ENCODE results near the gene POMT1.
"Not testable (repeated sequence)": the region's sequence is repeated elsewhere in the genome, so short reads cannot be mapped to it uniquely, and the experiment has no call there.

The POMT1 gene

DNA sequence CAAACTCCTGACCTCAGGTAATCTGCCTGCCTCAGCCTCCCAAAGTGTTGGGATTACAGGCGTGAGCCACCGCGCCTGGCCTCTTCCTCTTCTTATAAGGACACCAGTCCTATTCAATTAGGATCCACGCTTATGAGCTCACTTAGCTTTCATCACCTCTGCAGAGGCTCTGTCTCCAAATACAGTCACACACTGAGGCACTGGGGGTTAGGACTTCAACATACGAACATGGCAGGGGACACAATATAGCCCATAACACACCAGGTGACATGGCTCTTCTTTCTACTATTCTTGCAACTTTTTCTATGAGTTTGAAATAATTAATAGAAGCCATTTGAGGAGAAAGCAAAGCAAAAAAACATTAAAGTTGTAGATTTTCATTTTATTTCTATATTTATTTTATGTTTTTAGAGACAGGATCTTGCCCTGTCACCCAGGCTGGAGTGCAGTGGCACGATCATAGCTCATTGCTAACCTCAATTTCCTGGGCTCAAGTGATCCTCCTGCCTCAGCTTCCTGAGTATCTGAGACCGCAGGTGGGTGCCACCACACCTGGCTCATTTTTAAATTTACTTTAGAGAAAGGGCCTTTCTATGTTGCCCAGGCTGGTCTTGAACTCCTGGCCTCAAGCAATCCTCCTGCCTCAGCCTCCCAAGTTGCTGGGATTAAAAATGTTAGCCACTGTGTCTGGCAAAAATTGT is 36.7 kb downstream of the POMT1 start:
- Histone ChIP-seq H3K27me3 (ENCODE audit: control insufficient read depth, insufficient read depth, low read length) (peaks cover under 1% of the 10 kb centered on the region), H3K27ac (ENCODE audit: low read depth, low read length) (no peak overlapping the region), H3K9ac (ENCODE audit: low read length) (no peak overlapping the region), H3K4me3 (ENCODE audit: low read length) (no peak overlapping the region), H3K4me1 (ENCODE audit: control insufficient read depth, insufficient read depth, low read length) (no peaks in the 10 kb centered on the region), H3K36me3 (ENCODE audit: control insufficient read depth, insufficient read depth, low read length) (no peaks in the 10 kb centered on the region)

DNA sequence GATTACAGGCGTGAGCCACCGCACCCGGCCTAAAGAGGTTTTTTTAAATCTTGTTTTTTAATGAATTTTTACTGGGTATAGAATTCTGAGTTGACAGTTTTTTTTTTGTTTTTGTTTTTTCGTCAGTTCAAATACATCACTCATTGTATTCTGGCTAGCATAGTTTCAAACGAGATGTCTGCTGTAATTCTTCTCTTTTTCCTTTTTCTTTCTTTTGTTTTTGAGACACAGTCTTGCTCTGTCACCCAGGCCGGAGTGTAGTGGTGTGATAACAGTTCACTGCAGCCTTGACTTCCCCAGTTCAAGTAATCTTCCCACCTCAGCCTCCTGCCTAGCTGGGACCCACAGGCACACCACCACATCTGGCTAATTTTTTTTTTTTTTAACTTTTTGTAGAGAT is 40.4 kb downstream of the POMT1 start:
- peaks cover 7% of the 10 kb centered on the region for H3K27me3 ChIP-seq (ENCODE audit: control insufficient read depth, insufficient read depth, low read length)
- no peaks in the 10 kb centered on the region for H3K4me1 ChIP-seq (ENCODE audit: control insufficient read depth, insufficient read depth, low read length)
- no peak overlapping the region for H3K4me3 ChIP-seq (ENCODE audit: low read length)
- no peak overlapping the region for H3K9ac ChIP-seq (ENCODE audit: low read length)
- H3K36me3 ChIP-seq (ENCODE audit: control insufficient read depth, insufficient read depth, low read length) = no peaks in the 10 kb centered on the region
- H3K27ac ChIP-seq (ENCODE audit: low read depth, low read length) = no peak overlapping the region

DNA sequence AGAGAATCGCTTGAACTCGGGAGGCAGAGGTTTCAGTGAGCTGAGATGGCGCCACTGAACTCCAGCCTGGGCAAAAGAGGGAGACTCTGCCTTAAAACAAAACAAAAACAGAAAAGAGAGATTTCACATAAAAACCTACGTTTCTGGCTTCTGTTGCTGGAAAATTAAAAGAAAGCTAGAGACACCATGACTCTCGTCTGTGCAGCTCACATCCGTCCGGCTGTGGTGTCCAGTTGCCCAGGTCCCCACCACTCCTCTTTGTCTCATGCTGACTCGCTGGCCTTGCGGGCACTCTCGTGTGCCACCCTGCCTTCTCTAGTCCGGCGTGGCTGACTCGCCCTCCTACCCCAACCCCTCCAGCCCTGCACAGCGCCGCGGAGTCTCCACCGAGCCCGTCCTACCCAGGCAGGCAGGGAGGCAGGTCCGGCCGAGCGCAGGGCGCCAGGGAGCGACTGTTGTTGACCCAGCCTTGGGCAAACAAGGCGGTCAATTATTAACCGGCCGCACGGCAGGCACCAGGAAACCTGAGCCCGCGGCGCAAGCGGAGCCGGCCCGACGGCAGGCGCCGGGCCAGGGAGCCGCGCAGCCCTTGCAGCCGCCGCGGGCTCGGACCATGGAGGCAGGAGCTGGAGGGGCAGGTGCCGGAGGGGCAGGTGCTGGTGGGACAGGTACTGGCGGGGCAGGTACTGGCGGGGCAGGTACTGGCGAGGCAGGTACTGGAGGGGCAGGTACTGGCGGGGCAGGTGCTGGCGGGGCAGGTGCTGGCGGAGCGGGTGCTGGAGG is 42.5 kb downstream of the POMT1 start, which contains the start of gene PRRT1B:
PRRT1B (plus strand) TSS at position 521 of the 783 bp plus-strand sequence; CDS start at position 614, 93 bp downstream.
- Histone ChIP-seq H3K27me3 (ENCODE audit: control insufficient read depth, insufficient read depth, low read length) (peaks cover 7% of the 10 kb centered on the region), H3K4me3 (ENCODE audit: low read length) (peak within 1 kb of the TSS; percentile 37), H3K27ac (ENCODE audit: low read depth, low read length) (no peak within 1 kb of the TSS)

DNA sequence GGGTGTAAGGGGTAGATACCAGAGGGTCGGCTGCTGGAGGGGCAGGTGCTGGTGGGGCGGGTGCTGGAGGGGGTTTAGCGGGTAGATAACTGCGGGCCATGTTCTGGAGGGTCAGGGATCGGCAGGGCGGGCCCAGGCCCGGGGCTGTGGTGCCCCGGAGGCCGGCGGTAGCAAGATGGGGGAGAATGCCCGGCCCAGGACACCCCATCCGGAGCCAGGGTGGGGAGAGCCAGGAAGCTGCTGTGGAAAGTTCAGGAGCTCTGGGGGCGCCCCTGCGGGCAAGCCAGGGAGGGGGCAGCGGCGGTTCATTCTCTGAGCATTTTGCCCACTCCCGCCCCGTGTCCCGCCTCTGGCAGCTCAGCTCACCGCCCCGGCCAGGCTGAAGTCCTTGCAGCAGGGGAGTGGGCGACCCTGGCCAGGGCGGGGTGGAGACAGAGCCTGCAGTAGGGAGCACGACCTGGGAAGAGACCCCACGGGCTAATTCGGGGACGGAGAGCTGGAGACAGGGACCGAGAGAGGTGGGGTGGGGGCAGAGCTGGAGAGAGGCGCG is 43.1 kb downstream of the POMT1 start:
- no peaks in the 10 kb centered on the region for H3K4me1 ChIP-seq (ENCODE audit: control insufficient read depth, insufficient read depth, low read length)
- no peak overlapping the region for H3K27ac ChIP-seq (ENCODE audit: low read depth, low read length)
- peak overlapping the region; percentile 37 for H3K4me3 ChIP-seq (ENCODE audit: low read length)
- peaks cover 7% of the 10 kb centered on the region for H3K27me3 ChIP-seq (ENCODE audit: control insufficient read depth, insufficient read depth, low read length)
- no peaks in the 10 kb centered on the region for H3K36me3 ChIP-seq (ENCODE audit: control insufficient read depth, insufficient read depth, low read length)
- no peak overlapping the region for H3K9ac ChIP-seq (ENCODE audit: low read length)

More for the DNA sequence above, 42.5 kb downstream of the POMT1 start, which contains the start of gene PRRT1B:
- Histone ChIP-seq H3K9ac (ENCODE audit: low read length) (no peak within 1 kb of the TSS), H3K4me1 (ENCODE audit: control insufficient read depth, insufficient read depth, low read length) (no peaks in the 10 kb centered on the region), H3K36me3 (ENCODE audit: control insufficient read depth, insufficient read depth, low read length) (no peaks in the 10 kb centered on the region)

DNA sequence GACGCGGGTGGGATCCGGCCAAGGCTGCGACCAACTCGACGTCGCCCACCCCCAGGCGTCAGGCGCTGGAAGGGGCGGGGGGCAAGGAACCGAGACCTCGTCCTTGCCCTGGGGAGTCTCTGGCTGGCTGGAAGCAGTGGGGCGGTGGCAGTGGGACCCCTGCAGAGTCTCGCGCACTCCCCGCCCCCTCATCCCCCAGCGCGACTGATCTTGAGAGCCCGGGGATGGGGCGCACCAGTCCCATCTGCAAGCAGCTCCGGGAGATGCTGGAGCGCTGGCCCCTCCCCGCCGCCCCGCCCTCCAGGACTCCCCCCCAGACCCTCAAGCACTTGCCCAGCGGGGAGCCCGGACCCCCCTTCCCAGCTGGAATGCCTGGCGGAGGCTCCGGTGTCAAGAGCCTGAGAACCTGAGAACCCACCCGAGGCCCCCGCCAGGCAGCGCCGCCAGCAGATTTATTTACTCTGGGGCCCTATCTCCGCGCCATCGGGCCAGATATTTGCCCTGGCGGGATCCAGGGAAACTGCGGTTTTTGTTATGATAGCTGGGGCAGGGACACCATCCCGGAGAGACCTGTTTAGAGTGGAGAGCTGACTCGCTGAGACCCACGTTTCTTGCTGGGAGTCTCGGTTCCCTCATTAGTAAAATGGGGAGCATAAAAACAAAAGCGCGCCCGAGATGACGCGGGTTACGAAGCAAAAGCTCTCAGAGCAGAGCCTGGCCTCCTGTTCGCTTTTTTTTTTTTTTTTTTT is 43.8 kb downstream of the POMT1 start:
- no peak overlapping the region for H3K27ac ChIP-seq (ENCODE audit: low read depth, low read length)
- H3K36me3 ChIP-seq (ENCODE audit: control insufficient read depth, insufficient read depth, low read length) = no peaks in the 10 kb centered on the region
- peaks cover 7% of the 10 kb centered on the region for H3K27me3 ChIP-seq (ENCODE audit: control insufficient read depth, insufficient read depth, low read length)
- H3K9ac ChIP-seq (ENCODE audit: low read length) = no peak overlapping the region
- H3K4me3 ChIP-seq (ENCODE audit: low read length) = peak overlapping the region; percentile 44
- no peaks in the 10 kb centered on the region for H3K4me1 ChIP-seq (ENCODE audit: control insufficient read depth, insufficient read depth, low read length)

DNA sequence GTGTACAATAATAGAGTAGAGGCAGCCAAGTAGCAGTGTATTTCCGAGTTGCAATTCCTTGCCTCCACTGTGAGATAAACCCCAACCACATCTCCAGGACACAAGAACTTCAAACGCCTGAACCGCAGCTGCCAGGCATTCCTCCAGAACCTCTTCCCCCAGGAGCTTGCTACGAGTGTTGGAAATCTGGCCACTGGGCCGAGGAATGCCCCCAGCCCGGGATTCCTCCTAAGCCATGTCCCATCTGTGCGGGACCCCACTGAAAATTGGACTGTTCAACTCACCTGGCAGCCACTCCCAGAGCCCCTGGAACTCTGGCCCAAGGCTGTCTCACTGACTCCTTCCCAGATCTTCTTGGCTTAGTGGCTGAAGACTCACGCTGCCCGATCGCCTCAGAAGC is 46.5 kb downstream of the POMT1 start:
- H3K4me3 ChIP-seq (ENCODE audit: low read length); H3K36me3 ChIP-seq (ENCODE audit: control insufficient read depth, insufficient read depth, low read length); H3K27ac ChIP-seq (ENCODE audit: low read depth, low read length); H3K4me1 ChIP-seq (ENCODE audit: control insufficient read depth, insufficient read depth, low read length); H3K27me3 ChIP-seq (ENCODE audit: control insufficient read depth, insufficient read depth, low read length); H3K9ac ChIP-seq (ENCODE audit: low read length): not testable (repeated sequence)

DNA sequence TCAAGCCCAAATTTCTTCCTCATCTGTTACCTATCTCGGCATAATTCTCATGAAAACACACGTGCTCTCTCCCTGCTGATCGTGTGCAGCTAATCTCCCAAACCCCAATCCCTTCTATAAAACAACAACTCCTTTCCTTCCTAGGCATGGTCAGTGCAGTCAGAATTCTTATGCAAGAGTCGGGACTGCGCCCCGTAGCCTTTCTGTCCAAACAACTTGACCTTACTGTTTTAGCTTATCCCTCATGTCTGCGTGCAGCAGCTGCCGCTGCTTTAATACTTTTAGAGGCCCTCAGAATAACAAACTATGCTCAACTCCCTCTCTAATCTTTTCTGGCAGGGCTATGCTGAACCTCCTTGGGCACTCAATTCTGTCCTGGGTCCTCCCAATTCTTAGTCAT is 47.7 kb downstream of the POMT1 start:
- not testable (repeated sequence) for H3K4me1 ChIP-seq (ENCODE audit: control insufficient read depth, insufficient read depth, low read length); H3K36me3 ChIP-seq (ENCODE audit: control insufficient read depth, insufficient read depth, low read length); H3K4me3 ChIP-seq (ENCODE audit: low read length); H3K27me3 ChIP-seq (ENCODE audit: control insufficient read depth, insufficient read depth, low read length); H3K9ac ChIP-seq (ENCODE audit: low read length); H3K27ac ChIP-seq (ENCODE audit: low read depth, low read length)

DNA sequence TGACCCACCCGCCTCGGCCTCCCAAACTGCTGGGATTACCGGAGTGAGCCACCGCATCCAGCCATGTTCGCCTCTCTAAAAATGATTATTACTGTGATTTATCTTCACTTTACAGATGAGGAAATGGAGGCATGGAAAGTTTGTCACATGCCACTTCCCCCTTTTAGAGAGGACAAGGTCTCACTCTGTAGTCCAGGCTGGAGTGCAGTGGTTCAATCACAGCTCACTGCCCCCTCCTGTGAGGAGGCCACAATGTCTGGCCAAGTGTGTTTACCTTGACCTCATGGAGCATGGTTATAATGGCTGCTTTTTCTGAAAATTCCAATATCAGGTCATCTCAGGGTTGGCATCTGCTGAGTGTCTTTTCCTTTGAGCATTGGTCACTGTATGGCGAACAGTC is 49.3 kb downstream of the POMT1 start:
- Histone ChIP-seq H3K36me3 (ENCODE audit: control insufficient read depth, insufficient read depth, low read length) (no peaks in the 10 kb centered on the region), H3K9ac (ENCODE audit: low read length) (no peak overlapping the region), H3K27ac (ENCODE audit: low read depth, low read length) (no peak overlapping the region), H3K27me3 (ENCODE audit: control insufficient read depth, insufficient read depth, low read length) (peaks cover 8% of the 10 kb centered on the region), H3K4me3 (ENCODE audit: low read length) (no peak overlapping the region), H3K4me1 (ENCODE audit: control insufficient read depth, insufficient read depth, low read length) (no peaks in the 10 kb centered on the region)

DNA sequence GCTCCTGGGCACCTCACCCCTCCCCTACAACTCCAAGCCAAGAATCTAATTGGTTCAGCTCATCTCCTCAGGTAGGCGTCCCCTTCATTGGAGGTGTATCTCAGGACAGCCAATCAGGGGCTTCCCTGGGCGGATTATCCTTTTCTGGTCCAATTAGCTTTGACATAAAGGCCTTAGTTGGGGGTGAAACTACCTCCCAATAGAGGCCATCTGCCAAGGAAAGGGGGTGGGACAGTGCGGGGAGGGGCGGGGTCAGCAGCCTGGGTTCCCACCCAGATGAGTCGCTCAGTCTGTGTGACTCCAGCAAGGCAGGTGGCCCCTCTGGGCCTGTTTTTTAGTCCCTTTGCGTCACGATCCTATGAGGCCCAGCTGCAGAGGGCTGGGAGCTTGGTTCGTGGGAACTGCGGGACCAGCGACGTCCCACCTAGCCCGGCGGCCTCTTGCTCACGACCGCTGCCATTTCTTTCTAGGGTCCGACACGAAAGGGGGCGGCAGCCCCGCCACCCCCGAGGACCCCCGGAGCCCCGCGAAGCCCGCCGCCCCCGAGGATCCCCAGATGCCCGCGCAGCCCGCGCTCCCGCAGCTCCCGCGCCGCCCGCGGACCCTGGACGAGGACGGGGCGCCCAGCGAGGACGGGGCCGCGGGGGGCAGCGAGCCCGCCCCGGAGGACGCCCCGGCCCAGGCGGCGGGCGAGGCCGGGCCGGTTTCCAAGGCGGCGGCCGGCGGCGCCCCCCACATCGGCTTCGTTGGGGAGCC is 51.5 kb downstream of the POMT1 start:
- no peaks in the 10 kb centered on the region for H3K4me1 ChIP-seq (ENCODE audit: control insufficient read depth, insufficient read depth, low read length)
- no peaks in the 10 kb centered on the region for H3K36me3 ChIP-seq (ENCODE audit: control insufficient read depth, insufficient read depth, low read length)
- no peak overlapping the region for H3K9ac ChIP-seq (ENCODE audit: low read length)
- peaks cover 8% of the 10 kb centered on the region for H3K27me3 ChIP-seq (ENCODE audit: control insufficient read depth, insufficient read depth, low read length)
- no peak overlapping the region for H3K4me3 ChIP-seq (ENCODE audit: low read length)
- no peak overlapping the region for H3K27ac ChIP-seq (ENCODE audit: low read depth, low read length)

DNA sequence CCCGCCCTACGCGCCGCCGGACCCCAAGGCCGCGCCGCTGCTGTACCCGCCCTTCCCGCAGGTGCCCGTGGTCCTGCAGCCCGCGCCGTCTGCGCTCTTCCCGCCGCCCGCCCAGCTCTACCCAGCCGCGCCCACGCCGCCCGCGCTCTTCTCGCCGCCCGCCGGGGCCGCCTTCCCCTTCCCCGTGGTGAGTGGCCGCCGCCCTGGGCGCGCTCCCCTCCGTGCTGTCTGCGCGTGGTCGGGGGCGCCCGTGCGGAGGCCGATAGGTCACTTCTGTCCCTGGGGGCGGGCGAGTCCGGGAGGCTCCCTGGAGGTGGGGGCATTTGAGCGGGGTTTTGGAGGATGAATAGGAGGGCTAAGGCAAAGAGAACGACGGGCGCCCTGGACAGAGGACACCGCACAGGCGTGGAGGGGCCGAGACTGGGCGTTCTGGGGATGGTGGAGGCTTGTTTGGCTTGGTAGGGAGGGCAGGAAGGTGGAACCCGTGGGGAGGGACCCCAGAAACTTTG is 52.2 kb downstream of the POMT1 start:
- no peak overlapping the region for H3K9ac ChIP-seq (ENCODE audit: low read length)
- no peaks in the 10 kb centered on the region for H3K36me3 ChIP-seq (ENCODE audit: control insufficient read depth, insufficient read depth, low read length)
- H3K4me1 ChIP-seq (ENCODE audit: control insufficient read depth, insufficient read depth, low read length) = no peaks in the 10 kb centered on the region
- peaks cover 8% of the 10 kb centered on the region for H3K27me3 ChIP-seq (ENCODE audit: control insufficient read depth, insufficient read depth, low read length)
- no peak overlapping the region for H3K27ac ChIP-seq (ENCODE audit: low read depth, low read length)
- no peak overlapping the region for H3K4me3 ChIP-seq (ENCODE audit: low read length)

DNA sequence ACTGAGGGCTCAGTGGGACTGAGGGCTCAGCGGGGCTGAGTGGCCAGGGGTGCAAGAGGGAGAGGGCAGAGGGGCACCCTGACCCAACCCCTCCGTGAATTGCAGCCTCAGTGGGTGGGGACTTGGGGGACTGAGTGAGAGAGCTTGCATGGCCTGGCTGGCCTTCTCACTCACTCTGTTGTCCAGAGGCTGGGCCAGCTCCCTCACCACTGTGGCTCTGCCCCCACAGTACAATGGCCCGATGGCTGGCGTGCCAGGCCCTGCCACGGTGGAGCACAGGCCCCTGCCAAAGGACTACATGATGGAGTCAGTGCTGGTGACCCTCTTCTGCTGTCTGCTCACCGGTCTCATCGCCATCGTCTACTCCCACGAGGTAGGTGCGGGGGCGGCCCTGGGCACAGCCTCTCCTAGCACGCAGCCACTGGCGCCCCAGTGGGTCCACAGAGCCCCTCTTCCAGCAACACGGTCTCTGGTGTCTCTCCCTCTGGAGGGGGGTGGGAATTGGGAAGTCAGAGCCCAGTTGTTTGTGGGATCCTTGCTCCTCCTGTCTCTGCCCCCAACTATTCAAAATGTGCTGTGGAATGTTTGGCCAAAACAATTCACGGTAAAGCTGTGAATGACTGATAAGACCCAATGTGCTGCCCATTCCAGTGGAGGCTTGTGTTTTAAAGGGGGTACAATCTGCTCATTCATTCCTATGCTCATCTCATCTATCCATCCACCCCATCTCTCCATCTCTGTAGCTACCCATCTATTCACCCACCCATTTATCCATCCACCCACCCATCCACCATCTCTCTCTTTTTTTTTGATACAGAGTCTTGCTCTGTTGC is 53.3 kb downstream of the POMT1 start:
- Histone ChIP-seq H3K4me3 (ENCODE audit: low read length) (no peak overlapping the region), H3K27me3 (ENCODE audit: control insufficient read depth, insufficient read depth, low read length) (peaks cover 8% of the 10 kb centered on the region)

More for the DNA sequence above, 53.3 kb downstream of the POMT1 start:
- no peaks in the 10 kb centered on the region for H3K4me1 ChIP-seq (ENCODE audit: control insufficient read depth, insufficient read depth, low read length)
- no peak overlapping the region for H3K27ac ChIP-seq (ENCODE audit: low read depth, low read length)
- no peaks in the 10 kb centered on the region for H3K36me3 ChIP-seq (ENCODE audit: control insufficient read depth, insufficient read depth, low read length)
- no peak overlapping the region for H3K9ac ChIP-seq (ENCODE audit: low read length)

Measured in rectal smooth muscle tissue (tissue), 1 donor.